GM20431 (cell line): ENCODE results near the gene KRT16.
"Not testable (repeated sequence)": the region's sequence is repeated elsewhere in the genome, so short reads cannot be mapped to it uniquely, and the experiment has no call there.

Experiments used
- in situ Hi-C: fragments of 300-500 bp; cut with MseI, MboI; formaldehyde crosslinking; loops from one replicate; pipeline ENCODE4 v1.15.0; 2020; ENCODE audit warnings: low sequenced_read_pairs; ENCODE audit not compliant: unreplicated experiment

Gene KRT16

GRCh38 chr17:41629316-41629715 lies 16.7 kb upstream of the KRT16 start:
- in situ Hi-C loops = no loop called here

- in situ Hi-C loops = not testable (repeated sequence)
These were observed 16.2 kb upstream of the KRT16 start for GRCh38 chr17:41628621-41629255.

GRCh38 chr17:41628073-41628370 lies 15.5 kb upstream of the KRT16 start:
- in situ Hi-C loops = not testable (repeated sequence)

- in situ Hi-C loops = no loop called here
These were observed 14.9 kb upstream of the KRT16 start for GRCh38 chr17:41627316-41628072.

- in situ Hi-C loops = not testable (repeated sequence)
These were observed 14.3 kb upstream of the KRT16 start for GRCh38 chr17:41626914-41627295.

- in situ Hi-C loops = not testable (repeated sequence)
These were observed 13.7 kb upstream of the KRT16 start for GRCh38 chr17:41626028-41626913.

GRCh38 chr17:41625602-41626001 lies 13.0 kb upstream of the KRT16 start:
- in situ Hi-C loops = no loop called here

- in situ Hi-C loops = no loop called here
These were observed 11.9 kb upstream of the KRT16 start, which contains the start of gene KRT17 for GRCh38 chr17:41624208-41625101. KRT17 (minus strand) TSS chr17:41624575; CDS start chr17:41624509, 66 bp downstream.

GRCh38 chr17:41623184-41623861 lies 10.8 kb upstream of the KRT16 start:
- in situ Hi-C loops = not testable (repeated sequence)

- in situ Hi-C loops = not testable (repeated sequence)
These were observed 10.0 kb upstream of the KRT16 start for GRCh38 chr17:41622340-41623183.

- in situ Hi-C loops = no loop called here
These were observed 9.3 kb upstream of the KRT16 start for GRCh38 chr17:41621916-41622315.

- in situ Hi-C loops = not testable (repeated sequence)
These were observed 8.9 kb upstream of the KRT16 start for GRCh38 chr17:41621435-41621817.

- in situ Hi-C loops = no loop called here
These were observed 8.2 kb upstream of the KRT16 start for GRCh38 chr17:41620583-41621434.

- in situ Hi-C loops = not testable (repeated sequence)
These were observed 7.5 kb upstream of the KRT16 start for GRCh38 chr17:41619927-41620582.

- in situ Hi-C loops = no loop called here
These were observed 6.7 kb upstream of the KRT16 start for GRCh38 chr17:41619036-41619926.
